Activated CD4-positive, alpha-beta T cell treated with anti-CD3 and anti-CD28 coated beads, Interleukin-2, Interleukin-6, amounts not matched to agents 100 ng/mL and 50 ng/mL, durations not matched to agents 16 hours and 8 hours (primary cell): ENCODE measurements around the gene DNAH2.
A peak's percentile ranks its signal among the peaks of the same experiment; 100 is the strongest.

Experiments
- DNase-seq: peaks from one replicate; pipeline ENCODE4 v3.0.0-alpha.2; 2020

The DNAH2 gene

DNA sequence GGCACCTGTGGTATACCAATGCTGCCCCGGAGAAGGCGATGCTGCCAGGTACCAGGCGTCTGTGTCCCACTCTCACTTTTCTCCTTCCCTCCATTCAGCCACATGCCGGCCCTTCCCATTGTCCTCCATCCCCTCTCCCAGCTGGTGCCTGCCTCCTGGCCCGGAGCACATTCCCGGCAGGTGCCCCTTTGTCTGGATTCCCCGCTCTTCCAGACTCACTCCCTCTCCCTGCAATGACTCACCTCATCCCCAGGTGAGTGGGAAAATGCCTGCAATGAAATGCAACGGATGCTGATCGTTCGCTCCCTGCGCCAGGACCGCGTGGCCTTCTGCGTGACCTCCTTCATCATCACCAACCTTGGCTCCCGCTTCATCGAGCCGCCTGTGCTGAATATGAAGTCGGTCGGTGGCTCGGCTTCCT is 106.0 kb downstream of the DNAH2 start:
- DNase-seq = no peak

GRCh38 chr17:7824021-7824924 is 106.7 kb downstream of the DNAH2 start:
- no peak for DNase-seq

GRCh38 chr17:7825206-7825990 is 107.9 kb downstream of the DNAH2 start:
- no peak for DNase-seq

DNA sequence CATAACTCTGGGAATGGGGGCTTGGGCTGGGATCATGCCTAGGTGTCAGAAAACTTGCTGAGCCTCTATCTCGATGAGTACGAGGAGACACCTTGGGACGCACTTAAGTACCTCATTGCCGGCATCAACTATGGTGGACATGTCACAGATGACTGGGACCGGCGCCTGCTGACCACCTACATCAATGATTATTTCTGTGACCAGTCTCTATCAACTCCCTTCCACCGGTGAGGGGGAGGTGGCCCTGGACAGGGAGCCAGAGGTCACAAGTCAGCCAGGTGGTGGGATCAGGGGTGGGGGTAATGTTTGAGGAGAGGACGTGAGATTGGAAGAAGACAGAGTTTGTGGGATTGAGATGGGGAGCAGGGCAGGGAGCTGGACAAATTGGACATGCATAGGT is 113.1 kb downstream of the DNAH2 start:
- no peak for DNase-seq

- no peak for DNase-seq
Observed at GRCh38 chr17:7831233-7831632, 113.7 kb downstream of the DNAH2 start.

DNA sequence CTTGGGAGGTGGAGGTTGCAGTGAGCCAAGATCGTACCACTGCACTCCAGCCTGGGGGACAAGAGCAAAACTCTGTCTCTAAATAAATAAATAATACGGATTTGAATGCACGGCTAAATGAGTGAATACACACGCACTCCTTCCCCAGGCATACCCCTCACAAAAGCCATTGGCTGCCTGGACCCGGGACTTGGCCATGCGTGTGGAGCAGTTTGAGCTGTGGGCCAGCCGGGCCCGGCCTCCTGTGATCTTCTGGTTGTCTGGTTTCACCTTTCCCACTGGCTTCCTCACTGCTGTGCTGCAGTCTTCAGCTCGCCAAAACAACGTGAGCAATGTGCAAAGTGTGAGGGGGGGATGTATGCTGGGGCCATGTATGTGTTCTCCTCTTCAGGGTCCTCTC is 114.9 kb downstream of the DNAH2 start:
- no peak for DNase-seq

GRCh38 chr17:7833011-7833794 is 115.7 kb downstream of the DNAH2 start:
- DNase-seq = no peak

GRCh38 chr17:7833795-7834541 is 116.4 kb downstream of the DNAH2 start, which contains the start of gene KDM6B:
TSS of gene KDM6B (plus strand) at chr17:7834217. CDS start at chr17:7845555, 11,338 bp downstream.
- DNase-seq = peak; percentile 89

- DNase-seq = peak; percentile 33
Observed at GRCh38 chr17:7834542-7834956, 117.0 kb downstream of the DNAH2 start.

GRCh38 chr17:7834957-7835813 is 117.6 kb downstream of the DNAH2 start:
- DNase-seq = peak; percentile 95

DNA sequence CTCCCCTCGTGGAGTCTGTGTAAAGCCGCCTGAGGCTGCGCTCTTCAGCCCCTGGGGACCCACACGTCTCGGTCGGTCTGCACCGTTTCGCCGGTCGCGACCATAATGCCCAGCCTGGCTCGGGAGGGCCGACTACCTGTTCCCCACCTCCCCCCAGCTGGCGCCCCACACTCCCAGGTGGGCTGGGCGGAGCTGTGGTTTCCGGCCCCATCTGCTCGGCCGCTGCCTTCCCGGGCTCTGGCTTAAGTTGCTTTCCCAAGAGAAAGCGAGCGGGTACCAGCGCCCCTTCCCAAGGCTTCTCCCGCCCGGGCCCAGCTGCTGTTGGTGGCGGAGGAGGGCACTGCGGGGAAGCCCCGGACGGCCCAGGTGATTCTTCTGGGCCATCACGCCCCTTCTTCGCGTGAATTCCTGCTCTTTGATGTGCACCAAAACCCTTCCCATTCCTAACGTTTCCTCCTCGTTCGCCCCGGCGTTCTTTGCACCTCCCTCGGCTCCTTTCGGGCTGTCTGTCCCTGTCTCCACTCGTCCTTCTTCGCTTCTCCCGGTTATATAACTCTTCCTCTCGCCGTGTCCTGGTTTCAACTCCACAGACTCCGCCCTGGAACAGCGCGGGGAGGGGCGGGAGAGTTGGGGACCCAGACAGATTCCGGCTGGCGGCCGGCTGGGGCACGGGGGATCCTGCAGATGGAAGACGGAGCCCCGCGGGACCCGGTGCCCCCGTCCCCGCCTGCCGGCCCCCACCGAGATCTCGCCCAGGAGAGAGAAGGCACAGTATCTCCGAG is 118.5 kb downstream of the DNAH2 start:
- DNase-seq = no peak

DNA sequence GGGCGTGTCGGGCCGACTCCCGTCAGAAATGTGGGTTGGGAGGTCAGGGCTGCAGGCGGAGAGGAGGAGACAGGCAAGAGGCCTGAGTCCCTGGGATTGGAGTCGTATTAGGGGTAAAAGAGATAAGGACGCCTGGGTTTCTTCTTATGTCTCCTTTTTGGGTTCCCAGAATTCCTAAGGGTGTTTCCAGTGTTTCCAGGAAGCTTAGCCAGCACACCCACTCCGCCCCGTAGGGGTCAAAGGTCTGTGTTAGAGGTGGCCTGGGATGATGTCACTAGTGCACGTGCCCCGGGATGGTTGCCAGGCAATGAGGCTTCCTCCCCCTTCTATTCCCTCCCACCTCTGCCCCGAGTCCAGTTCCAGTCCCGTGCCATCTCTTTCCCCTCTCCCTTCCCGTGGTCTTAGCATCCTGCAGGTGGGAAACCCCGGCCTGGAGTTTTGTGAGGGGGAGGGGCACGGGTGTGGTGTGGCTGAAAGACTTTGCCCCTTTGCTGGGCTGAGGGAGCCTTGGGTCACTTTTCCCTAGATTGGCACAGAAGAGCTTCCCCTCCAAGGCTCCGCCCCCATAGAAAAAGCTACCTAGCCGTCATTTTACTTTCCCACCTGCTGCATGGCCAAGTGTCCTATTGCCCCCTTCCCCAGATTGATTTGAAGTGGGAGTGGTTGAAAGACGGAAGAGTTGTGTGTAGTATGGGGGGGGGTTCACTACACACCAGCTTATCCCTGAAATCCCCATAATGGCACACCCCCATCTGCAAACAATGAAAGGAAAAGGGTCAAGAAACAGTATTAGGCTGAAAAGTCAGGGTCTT is 119.3 kb downstream of the DNAH2 start:
- DNase-seq = peak; percentile 83

DNA sequence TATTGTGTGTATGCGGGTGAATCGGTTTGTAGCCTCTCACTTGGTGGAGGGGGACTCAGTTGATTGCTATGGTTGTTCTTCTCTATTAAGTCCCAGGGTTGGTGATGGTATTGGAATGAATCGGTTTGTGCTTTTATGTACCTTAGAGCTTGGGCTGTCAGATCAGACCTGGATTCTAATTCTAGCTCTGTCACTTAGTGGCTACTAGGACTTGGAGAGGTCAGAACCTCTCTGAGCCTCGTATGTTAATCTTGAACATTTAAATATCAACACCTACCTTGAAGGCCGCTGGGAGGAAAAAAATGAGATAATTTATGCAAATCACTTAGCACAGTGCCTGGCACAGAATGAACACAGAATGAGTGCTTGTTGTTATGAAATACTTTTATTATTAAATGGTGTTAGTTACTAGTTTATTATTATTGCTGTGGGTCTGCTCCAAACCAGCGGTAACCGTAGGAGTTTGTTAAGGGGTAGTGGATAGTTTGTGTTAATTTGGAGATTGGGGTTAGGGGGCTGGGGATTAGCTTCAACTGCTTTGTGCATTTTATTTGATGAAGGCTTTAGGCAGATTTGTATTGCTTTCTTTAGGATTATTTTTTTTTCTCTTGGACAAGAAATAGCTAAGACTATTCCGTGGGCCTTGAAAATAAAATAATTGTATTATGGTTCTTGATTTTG is 120.0 kb downstream of the DNAH2 start:
- DNase-seq = peak; percentile 34

DNA sequence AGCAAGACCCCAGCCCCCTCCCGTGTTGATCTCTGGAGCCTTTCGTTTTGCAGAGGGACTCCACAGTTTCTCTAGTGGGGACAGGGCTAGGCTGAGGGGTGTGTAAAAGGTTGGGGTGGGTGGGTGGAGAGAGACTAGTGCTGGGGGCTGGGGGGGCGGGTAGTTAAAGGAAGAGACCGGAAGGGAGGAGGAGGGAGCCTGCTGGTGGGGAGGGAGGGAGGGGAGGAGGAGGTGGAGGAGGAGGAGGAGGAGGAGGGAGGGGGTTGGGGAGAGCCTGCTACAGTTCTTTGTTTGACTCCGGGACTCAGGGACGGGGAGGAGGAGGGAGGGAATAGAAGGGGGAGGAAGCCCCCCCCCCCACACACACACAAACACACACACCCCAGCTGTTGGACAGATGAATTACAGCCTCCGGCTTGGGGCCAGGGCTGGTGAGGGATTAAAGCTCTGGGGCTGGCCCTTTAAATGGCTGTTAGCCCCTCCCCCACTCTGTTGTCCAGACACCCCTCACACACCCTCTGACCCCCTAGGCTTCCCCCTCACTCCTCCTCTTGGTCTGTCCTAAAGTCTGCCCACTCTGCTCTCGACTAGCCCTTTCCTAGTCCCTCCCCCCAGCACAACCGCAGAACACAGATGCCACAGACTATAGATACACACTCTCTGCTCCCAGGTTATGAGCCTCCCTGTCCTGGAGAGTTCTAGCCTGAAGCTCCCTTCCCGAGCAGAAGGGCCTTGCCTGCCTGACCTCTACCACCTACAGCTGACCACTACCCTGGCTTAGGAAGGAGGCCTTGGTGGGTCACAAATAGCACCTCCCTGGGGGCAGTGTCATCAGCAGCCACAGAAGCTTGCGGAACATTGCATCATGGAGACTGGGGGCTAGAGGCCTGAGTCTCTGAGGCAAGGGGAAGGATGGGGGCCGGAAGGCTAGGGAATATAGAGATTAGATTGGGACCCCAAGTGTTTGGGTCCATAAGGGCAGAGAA is 120.8 kb downstream of the DNAH2 start:
- DNase-seq = peak; percentile 51

- no peak for DNase-seq
Observed at GRCh38 chr17:7839190-7839875, 121.8 kb downstream of the DNAH2 start.

DNA sequence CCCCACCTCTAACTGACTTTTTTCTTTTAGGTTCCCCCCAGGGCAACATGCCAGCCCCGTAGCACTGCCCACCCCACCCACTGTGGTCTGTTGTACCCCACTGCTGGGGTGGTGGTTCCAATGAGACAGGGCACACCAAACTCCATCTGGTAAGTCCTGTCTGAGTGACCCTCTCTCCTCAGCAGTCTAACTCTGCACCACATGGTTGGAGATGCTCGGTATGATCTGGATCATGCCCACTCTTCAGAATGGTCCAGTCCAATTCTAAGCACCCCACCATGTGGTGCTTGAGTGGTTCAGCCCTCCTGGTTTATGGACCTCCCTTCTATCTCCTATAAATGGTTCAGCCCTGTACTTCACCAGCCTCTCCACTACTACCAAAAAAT is 122.3 kb downstream of the DNAH2 start:
- DNase-seq = peak; percentile 39

GRCh38 chr17:7840441-7840840 is 122.9 kb downstream of the DNAH2 start:
- DNase-seq = no peak
